ENCODE data around the gene TMEM184B. TPM values are rescaled to one million over a fixed set of nuclear protein-coding genes. Genes with fewer than 3 reads are reported as not detected.
A peak's percentile ranks its signal among the peaks of the same experiment; 100 is the strongest.

Gene TMEM184B
- total and polyA plus RNA-seq, 10 of the 15 experiments (the other 5 are each of a cell fraction or from before 2014, with no cell fraction given) = 0.56 to 22.4 (median 7.9) TPM

- peak; percentile 27; the same call in 1 of the 2 replicates for TF ChIP-seq SPI1 (IDR thresholded peaks at IDR 0.05; ENCODE audit: borderline replicate concordance, insufficient read depth, low read depth, low read length)
- TF ChIP-seq POU2F2 (IDR thresholded peaks at IDR 0.05; ENCODE audit: borderline replicate concordance, low read depth, low read length) = no peak
- TF ChIP-seq BMI1 (IDR thresholded peaks at IDR 0.05; ENCODE audit: borderline replicate concordance) = no peak
- TF ChIP-seq CBX5 (IDR thresholded peaks at IDR 0.05; ENCODE audit: low read depth) = no peak
- TF ChIP-seq EP300 (IDR thresholded peaks at IDR 0.05; ENCODE audit: borderline replicate concordance in 1 of 2, control insufficient read depth in 1 of 2, low read depth in 2 of 2, low read length in 2 of 2) = 0 out of 4 replicates have a peak, but pooled peaks of 1 of the 2 experiments have one; percentile 18
- no peak for TF ChIP-seq NR2C1 (IDR thresholded peaks at IDR 0.05)
Measured at GRCh38 chr22:38213990-38214301, 58.9 kb downstream of the TMEM184B start (continued).

GRCh38 chr22:38213319-38213989 is 59.4 kb downstream of the TMEM184B start:
- peak; percentile 60 for ATAC-seq
- peak; percentile 94 for FAIRE-seq
- Histone ChIP-seq H3K4me2 (ENCODE audit: control insufficient read depth, insufficient read depth) (peak overlapping the region; percentile 26), H3K9ac (ENCODE audit: control insufficient read depth, insufficient read depth, low read length) (no peak overlapping the region; the same call in 1 of the 2 replicates), H2AFZ (ENCODE audit: control insufficient read depth, low read depth, low read length) (peak overlapping the region; percentile 61), H3K27ac (ENCODE audit: control insufficient read depth, insufficient read depth) (peak overlapping the region; percentile 5; the same call in 1 of the 2 replicates), H3K4me1 (ENCODE audit: control insufficient read depth, insufficient read depth, low read length) (peaks cover 41% of the 10 kb centered on the region), H4K20me1 (ENCODE audit: control insufficient read depth, insufficient read depth) (no peaks in the 10 kb centered on the region), H3K9me3 (replicated peaks; ENCODE audit: control insufficient read depth, insufficient read depth, low read length) (no peaks in the 10 kb centered on the region), H3K79me2 (ENCODE audit: control insufficient read depth, insufficient read depth, low read length) (no peaks in the 10 kb centered on the region), H3K36me3 (ENCODE audit: control insufficient read depth in 2 of 2, insufficient read depth in 2 of 2, low read length in 1 of 2) (no peaks in the 10 kb centered on the region; a peak in 2 of 4 replicates), H3K27me3 (replicated peaks in 1 of 2; ENCODE audit: control insufficient read depth in 2 of 2, insufficient read depth in 2 of 2, low read length in 1 of 2) (no peaks in the 10 kb centered on the region), H3K4me3 (peak overlapping the region; percentile 58)
- TSS peak; percentile 73 for BruUV-seq (replicated peaks)
- ChIA-PET POLR2A (interaction anchor here (0.5 to 1.7 kb wide), 3 partner anchors 34 to 991 kb away, joined by 3 to 7 read pairs (median 3); no protein-coding TSS in a partner anchor), CTCF (interaction anchor here (1.1 to 2.0 kb wide), 4 partner anchors 17 to 156 kb away, joined by 3 to 7 read pairs (median 4); partner anchors contain the start of gene PICK1), RAD21 (ENCODE audit: unreplicated experiment) (interaction anchor here (1.1 to 3.4 kb wide), 3 partner anchors 10 to 47 kb away, joined by 3 to 13 read pairs (median 4); partner anchors contain the start of gene MAFF), SMC1A (ENCODE audit: uncharacterized antibody, unreplicated experiment) (interaction anchor here (1.5 to 4.3 kb wide), 4 partner anchors 9 to 35 kb away, joined by 6 to 20 read pairs (median 9); partner anchors contain the start of genes MAFF and PLA2G6)
- in situ Hi-C loops (cut with MboI) = no loop called here
- WGBS (ENCODE audit: insufficient coverage, insufficient replicate concordance, low lambda C conversion rate, missing lambda C conversion rate) = 26% methylated on average over 6 of the region's 6 CpGs
- intact Hi-C loops (cut with micrococcal nuclease; ENCODE audit: unreplicated experiment) = loop anchor here (5.0 to 10.0 kb wide), 3 partner anchors 36 to 99 kb away; partner anchors contain the start of gene BAIAP2L2
- TF ChIP-seq, protein P1, sequence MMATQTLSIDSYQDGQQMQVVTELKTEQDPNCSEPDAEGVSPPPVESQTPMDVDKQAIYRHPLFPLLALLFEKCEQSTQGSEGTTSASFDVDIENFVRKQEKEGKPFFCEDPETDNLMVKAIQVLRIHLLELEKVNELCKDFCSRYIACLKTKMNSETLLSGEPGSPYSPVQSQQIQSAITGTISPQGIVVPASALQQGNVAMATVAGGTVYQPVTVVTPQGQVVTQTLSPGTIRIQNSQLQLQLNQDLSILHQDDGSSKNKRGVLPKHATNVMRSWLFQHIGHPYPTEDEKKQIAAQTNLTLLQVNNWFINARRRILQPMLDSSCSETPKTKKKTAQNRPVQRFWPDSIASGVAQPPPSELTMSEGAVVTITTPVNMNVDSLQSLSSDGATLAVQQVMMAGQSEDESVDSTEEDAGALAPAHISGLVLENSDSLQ (IDR thresholded peaks at IDR 0.05) = peak; percentile 28; the same call in 1 of the 2 replicates
- TF ChIP-seq SPI1 (IDR thresholded peaks at IDR 0.05; ENCODE audit: borderline replicate concordance, insufficient read depth, low read depth, low read length) (peak; percentile 62; the same call in 1 of the 2 replicates), MEF2A (IDR thresholded peaks at IDR 0.05; ENCODE audit: insufficient read depth, low read depth, low read length) (0 out of 2 replicates have a peak, but pooled peaks have one; percentile 8), RUNX3 (IDR thresholded peaks at IDR 0.05; ENCODE audit: low read length) (0 out of 2 replicates have a peak, but pooled peaks have one; percentile 24), PAX8 (IDR thresholded peaks at IDR 0.05) (no peak), MXI1 (IDR thresholded peaks at IDR 0.05; ENCODE audit: low read depth, low read length) (no peak), ATF7 (IDR thresholded peaks at IDR 0.05; ENCODE audit: low read depth) (peak; percentile 26; the same call in 1 of the 2 replicates)
- DNase-seq (ENCODE audit: low read depth, low spot score) = peak; percentile 45

Data from GM12878 (cell line).